ENCODE results near the gene ABCB11.

The ABCB11 gene

GRCh38 chr2:169007356-169007755 lies 23.8 kb downstream of the ABCB11 start:
- no peak overlapping the region for H3K4me3 ChIP-seq (ENCODE audit: low read depth, low read length)
- TF ChIP-seq CTCF (IDR thresholded peaks at IDR 0.05; ENCODE audit: insufficient read depth, low read depth, low read length, missing control alignments), result no peak
- no peak for DNase-seq (ENCODE audit: low read depth)

GRCh38 chr2:169006665-169007064 lies 24.5 kb downstream of the ABCB11 start:
- DNase-seq (ENCODE audit: low read depth), result no peak
- no peak for TF ChIP-seq CTCF (IDR thresholded peaks at IDR 0.05; ENCODE audit: insufficient read depth, low read depth, low read length, missing control alignments)
- no peak overlapping the region for H3K4me3 ChIP-seq (ENCODE audit: low read depth, low read length)

- no peak for DNase-seq (ENCODE audit: low read depth)
- no peak for TF ChIP-seq CTCF (IDR thresholded peaks at IDR 0.05; ENCODE audit: insufficient read depth, low read depth, low read length, missing control alignments)
- H3K4me3 ChIP-seq (ENCODE audit: low read depth, low read length), result no peak overlapping the region
Measured at GRCh38 chr2:169005994-169006393, 25.1 kb downstream of the ABCB11 start.

GRCh38 chr2:169005080-169005598 lies 26.0 kb downstream of the ABCB11 start:
- DNase-seq (ENCODE audit: low read depth), result no peak
- no peak for TF ChIP-seq CTCF (IDR thresholded peaks at IDR 0.05; ENCODE audit: insufficient read depth, low read depth, low read length, missing control alignments)
- H3K4me3 ChIP-seq (ENCODE audit: low read depth, low read length), result no peak overlapping the region

GRCh38 chr2:169002161-169002738 lies 28.9 kb downstream of the ABCB11 start:
- no peak overlapping the region for H3K4me3 ChIP-seq (ENCODE audit: low read depth, low read length)
- DNase-seq (ENCODE audit: low read depth), result no peak
- TF ChIP-seq CTCF (IDR thresholded peaks at IDR 0.05; ENCODE audit: insufficient read depth, low read depth, low read length, missing control alignments), result no peak

GRCh38 chr2:169001116-169001815 lies 29.9 kb downstream of the ABCB11 start:
- DNase-seq (ENCODE audit: low read depth), result no peak
- no peak for TF ChIP-seq CTCF (IDR thresholded peaks at IDR 0.05; ENCODE audit: insufficient read depth, low read depth, low read length, missing control alignments)
- H3K4me3 ChIP-seq (ENCODE audit: low read depth, low read length), result no peak overlapping the region
